ENCODE measurements around the gene FXYD6.
"Not testable (repeated sequence)": the region's sequence is repeated elsewhere in the genome, so short reads cannot be mapped to it uniquely, and the experiment has no call there.

FXYD6 gene, protein sequence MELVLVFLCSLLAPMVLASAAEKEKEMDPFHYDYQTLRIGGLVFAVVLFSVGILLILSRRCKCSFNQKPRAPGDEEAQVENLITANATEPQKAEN

DNA sequence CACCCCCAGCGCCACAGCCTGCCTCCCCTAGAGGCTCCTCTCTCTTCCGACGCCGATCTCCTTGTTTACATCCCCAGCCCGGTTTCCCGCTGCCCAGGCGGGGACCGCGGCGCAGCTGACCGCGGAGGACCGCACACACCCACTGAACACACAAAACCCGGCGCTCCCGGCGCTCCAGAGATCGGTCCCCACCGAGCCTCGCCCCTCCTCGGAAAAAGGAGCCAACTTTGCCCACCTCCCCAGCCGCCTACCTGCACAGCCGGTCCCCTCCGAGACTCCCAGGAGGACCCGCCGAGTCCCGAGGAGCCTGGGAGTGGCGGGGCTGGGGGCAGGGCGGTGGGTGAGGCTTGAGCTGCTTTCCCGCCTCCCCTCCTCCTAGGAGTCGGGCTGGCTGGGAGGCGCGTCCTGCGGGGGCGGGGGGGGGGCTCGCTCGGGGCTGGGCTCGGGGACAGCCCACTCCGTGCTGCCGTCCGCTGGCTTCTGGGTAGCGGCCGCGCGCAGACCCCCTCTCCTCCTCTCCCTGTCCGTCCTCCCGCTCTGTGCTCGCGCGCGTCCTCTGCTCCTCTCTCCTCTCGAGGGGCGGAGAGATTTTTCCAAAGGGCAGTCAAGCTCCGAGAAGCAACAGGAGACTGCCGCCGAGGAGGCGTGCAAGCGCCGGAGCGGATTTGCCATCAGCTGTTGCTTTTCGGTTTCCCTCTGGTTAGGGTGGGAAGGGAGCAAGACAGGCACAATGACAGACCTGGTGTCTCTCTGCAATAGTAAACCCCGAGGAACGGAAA lies at the start of gene FXYD6:
TSS of gene FXYD6 (minus strand) at position 318 of the 779 bp plus-strand sequence. CDS start 33,882 bp downstream, outside the sequence.
- DNase-seq: no peak

DNA sequence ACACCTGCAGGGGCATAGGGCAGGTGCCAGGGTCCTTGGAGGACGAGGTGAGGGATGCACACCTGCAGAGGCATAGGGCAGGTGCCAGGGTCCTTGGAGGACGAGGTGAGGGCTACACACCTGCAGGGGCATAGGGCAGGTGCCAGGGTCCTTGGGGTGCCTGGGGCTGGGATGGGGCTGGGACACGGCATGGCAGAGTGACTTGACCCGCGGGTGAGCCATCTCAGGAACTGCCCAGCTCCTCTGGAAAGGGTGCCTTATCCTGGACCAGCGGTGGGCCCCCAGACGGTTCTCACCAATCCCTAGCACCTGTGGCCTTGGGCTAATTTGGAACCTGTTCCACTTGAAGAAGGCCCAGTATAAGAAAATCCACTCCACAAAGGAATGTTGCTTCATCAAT lies 49.7 kb upstream of the FXYD6 start:
- DNase-seq: not testable (repeated sequence)

DNA sequence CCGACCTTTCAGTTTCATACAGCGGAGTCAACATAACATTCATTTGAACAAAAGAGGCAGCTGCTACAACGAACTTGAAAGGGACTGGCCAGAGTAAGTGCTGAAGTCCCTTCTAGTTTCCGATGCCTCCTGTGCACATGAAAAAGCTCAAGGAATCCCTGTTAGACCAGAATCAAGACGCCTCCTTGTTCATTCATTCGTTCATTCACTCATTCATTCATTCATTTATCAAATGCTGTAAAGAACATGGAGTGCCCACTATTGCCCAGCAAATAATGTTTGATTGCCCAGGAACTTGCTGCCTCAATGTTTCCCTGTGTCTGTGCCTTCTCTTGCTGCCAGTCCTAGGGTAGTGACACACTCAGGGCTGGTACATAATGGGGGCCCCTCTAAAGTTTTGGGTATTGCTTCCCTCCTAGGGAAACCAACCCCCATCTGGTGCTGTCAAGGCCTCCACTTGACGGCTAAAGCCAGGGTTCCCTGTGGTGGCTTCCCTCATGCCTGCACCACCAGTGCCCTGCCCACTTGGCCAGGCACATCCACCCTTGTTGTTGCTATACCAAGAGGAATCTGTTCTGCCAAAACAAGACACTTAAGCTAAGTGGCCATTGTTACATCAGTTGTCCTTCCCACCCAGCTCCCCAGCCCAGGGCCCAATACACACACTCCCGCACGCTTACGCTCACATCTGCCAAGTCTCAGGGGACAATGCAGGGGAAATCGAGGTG lies 48.9 kb upstream of the FXYD6 start:
- no peak for DNase-seq

DNA sequence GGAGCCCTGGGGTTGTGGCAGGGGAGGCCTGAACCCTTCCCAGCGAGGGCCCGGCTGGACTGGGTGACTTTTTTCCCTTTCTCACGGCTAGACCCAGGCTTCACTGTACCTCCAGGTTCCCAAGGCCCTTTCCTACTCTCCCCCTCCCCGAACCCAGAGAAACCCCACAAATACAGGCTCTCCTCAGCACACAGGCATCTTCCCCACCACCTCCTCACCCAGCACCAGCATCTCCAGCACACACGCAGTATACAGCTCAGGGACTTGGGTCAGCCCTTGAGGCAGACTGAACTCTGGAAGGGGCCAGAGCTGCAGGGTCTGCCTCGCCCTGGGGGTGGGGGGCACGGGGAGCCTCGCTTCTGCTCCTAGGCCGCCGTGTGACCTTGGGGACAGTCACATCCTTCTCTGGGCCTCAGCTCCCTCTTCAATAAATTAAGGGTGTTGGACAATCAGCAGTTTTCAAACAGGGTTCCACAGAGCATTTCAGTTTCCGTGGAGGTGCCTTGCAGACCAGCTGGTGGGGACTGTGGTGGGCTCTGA lies 48.2 kb upstream of the FXYD6 start:
- DNase-seq: no peak

DNA sequence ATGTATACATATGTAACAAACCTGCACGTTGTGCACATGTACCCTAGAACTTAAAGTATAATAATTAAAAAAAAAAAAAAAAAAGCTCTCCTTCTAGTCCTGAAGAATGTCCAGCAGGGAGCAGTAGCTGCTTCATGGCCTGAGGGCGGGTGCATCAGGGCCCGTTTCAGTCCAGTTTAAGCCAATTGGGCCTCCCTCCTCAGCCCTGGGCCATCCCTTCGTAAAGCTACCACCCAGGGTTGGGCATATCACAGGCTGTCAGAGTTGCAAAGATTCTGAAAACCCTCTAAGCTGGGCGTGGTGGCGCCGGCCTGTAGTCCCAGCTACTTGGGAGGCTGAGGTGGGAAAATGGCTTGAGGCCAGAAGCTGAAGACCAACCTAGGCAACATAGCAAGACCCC lies 47.3 kb upstream of the FXYD6 start:
- no peak for DNase-seq

DNA sequence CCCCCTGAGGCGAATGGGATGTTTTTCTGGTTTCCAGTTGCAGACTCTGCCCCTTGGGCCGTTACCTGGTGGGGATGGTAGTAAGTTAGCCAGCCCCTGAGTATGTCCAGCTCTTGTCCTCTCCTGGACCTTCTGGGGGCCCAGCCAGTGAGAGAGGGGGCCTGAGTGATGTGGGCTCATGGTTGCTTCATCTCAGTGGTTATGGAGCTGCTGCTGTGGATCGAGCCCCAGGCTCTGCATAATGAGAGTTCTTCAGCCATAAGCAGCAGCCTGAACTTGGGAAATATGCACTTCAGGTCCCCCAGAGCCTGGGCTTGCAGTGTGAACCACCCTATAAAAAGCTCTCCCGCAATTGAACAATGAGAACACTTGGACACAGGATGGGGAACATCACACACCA lies 46.8 kb upstream of the FXYD6 start:
- no peak for DNase-seq

DNA sequence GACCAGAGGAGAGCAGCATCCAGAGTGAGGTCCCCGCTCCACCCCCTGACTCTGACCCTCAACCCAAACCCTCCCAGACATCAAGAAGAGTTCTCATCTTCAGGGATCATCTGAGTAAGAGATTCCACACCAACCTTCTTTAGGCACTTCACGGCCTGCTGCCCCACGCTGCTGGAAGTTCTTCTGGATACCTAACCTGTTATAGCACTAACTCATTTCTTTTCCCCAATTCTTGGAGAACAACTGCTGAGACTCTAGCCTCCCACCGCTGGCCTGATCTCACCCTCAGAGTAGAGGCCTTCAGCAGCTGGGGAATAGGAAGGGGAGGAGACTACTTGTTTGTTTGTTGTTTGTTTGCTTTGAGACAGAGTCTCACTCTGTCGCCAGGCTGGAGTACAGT lies 45.4 kb upstream of the FXYD6 start:
- no peak for DNase-seq

DNA sequence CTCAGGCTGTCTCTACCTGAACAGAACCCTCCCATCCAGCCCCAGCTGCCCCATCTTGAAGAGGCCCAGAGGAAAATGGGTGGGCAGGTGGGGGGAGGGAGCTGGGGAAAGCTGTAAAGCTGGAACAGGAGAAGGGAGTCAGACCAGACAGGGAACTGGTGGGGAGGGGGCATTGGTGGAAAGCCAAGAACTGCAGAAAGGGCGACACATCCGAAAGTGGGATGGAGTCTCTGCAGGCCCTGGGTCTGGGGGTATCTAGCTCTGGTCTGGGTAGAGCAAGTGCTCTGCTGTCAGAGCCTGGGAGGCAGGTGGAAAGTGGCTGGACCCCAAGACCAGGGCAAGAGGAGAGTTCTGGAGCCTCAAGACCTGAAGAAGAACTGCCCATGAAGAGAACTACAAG lies 45.0 kb upstream of the FXYD6 start:
- DNase-seq: no peak

DNA sequence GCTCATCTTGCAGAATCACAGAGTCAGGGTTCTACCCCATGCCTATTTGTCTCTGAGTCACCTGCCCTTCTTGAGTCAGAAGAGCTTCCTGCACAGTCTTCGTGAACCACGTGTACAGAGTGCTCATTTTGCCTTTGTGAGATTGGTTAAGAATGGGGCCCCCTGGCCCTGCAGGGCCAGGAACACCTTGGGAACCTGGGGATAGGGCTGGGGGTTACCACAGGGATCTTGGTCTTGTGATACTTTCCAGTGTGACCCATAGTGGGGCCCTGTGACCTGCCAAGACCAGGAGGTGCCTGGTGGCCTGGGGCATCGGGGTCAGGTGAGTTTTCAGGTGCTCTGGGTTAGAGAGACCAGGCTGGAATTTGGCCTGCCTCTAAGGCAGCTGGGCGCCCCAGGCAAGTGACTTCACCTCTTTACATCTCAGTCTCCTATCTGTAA lies 43.3 kb upstream of the FXYD6 start:
- DNase-seq: peak; percentile 28

DNA sequence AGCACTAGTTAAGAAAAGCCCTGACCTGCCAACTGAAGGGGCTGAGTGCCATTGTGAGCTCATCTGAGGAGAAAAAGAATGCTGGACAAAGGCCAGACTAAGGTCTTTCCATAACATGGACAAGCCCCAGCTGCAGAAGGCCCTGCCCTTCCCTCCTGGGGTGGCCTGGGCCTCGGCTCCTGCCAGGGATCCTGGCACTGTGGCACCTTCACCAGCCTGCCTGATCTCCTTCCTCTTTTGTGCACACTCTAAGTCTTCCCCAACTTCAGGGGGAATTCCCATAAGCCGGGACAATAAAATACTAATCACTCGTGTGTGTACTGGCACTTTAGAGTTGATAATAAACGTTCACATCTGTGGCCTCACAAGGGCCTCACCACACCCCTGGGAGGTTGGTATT lies 42.9 kb upstream of the FXYD6 start:
- no peak for DNase-seq

DNA sequence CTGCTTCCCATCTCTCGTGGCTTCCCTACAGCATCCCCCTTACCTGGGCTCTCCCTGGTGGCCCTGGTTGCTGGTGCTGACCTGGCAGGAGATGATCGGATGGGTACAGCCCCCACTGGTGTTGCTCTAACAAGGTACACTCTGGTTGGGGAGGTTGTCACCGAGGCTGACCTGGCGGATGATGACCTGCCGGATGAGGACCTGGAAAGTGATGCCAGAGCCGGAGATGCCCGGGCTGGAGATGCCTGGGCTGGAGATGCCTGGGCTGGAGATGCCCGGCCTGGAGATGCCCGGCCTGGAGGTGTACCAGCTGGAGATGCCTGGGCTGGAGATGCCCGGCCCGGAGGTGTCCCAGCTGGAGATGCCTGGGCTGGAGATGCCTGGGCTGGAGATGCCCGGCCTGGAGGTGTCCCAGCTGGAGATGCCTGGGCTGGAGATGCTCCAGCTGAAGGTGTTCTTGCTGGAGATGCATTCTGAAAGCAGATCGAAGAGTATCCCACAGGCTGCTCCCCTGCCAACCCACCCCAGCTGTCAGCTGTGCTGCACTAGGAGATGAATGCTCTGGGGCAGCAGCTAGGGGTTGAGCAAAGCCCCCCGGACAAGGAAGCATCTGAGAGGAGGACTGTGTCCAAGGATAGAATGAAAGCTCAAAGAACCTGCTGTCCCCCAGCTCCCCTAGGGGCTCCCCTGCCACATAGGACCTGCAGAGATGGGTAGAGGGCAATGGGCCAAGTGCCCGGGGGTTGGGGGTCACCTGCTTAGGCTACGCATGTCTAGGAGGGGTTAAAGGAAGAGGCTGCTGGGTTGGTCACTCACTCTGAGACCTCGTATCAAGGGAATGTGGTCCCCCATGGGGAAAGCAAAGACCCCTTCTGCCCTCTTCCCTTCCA lies 42.2 kb upstream of the FXYD6 start:
- DNase-seq: no peak

DNA sequence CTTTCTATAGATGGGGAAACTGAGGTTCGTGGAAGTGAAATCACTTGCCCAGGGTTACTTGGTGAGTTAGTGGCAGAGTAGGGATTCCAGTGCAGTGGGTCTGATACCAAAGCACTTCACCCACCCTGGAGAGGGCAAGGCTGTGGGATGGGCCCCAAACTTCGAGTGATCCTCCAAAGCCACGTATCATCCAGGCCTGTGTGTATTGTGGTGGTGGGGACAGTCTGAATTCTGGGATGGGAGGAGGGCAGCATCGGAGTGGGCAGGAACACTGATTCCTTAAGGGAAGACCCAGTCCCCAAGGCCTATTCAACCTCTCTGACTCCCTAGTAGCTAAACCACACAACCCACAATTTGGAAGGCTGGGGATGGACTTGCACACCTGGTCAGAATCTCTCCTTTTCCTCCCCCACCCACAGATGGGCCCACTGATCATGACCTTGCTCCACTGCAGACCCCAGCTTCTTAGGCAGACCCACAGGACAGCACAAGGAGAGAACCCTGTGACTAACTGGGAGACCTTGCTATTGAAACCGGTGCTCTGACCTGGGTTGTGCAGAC lies 41.2 kb upstream of the FXYD6 start:
- DNase-seq: no peak

DNA sequence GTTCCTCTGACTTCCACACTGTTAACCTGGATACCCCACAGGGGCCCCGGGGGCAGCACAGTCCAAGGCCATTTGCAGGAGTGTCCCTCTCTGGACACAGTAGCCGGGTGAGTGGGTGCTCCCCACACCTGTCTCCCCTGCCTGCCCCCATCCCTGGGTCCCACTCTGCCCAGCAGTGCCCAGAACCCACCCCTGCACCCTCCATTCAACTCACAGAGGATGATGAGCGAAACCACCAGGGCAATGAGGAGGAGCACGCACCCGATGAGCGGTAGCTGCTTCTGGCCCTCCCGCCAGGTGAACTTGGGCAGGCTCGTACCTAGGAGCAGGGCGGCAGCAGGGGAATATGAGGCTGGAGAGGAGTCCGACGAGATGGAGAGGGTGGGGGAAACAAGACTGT lies 40.5 kb upstream of the FXYD6 start:
- DNase-seq: no peak

DNA sequence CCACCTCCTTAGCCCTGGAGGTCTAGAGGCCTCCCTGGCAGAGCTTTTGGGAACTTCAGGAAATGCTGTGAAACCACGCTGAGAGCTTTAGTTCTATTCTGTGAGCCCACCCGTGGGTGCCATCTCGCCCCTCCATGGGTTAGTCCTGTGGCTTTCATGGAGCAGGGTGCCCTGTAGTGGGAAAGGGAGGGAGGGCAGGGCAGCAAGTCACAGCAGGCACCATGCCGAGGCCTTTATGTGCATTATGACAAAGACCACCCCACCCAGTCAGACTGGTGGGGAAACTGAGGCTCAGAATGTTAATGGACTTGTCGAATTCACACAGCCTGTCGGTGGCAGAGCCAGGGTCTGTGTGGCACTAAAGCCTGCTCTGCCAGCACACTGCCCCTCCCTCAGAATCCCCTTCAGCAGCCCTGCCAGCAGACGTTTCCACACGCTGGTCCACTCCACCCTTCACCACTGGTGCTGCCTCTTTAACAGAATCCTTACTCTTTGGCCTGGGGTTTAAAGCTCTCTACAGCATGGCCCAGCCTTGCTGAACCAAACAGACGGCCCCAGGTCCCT lies 39.3 kb upstream of the FXYD6 start:
- DNase-seq: no peak

DNA sequence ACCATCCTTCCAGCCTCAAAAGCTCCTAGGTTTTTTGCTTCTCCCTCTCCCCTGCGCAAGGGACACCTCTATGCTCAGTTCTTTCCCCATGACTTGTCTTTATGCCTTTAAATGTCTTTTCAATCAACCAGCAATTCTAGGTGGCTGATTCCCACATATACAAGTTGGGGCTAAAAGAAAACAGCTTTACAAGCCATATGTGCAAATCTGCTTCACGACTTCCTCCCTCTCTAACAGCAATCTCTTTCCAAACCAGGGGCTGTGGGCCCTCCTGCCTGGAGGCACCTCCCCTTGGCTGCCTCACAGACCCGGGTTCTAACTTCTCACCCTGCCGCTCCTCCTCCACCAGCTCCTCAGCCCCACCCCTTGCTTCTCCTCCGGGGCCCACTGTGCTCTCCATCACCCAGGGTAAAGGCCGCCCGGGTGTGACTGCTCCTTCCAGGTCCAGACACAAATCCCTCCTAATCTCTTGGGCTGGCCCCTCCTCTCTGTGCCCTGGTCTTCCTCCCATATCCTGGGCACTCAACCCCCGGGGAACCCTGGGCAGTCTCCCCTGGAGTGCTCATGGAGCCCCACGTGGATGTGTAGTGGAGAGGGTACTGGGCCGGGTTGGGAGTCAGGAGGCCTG lies 38.6 kb upstream of the FXYD6 start:
- DNase-seq: no peak

DNA sequence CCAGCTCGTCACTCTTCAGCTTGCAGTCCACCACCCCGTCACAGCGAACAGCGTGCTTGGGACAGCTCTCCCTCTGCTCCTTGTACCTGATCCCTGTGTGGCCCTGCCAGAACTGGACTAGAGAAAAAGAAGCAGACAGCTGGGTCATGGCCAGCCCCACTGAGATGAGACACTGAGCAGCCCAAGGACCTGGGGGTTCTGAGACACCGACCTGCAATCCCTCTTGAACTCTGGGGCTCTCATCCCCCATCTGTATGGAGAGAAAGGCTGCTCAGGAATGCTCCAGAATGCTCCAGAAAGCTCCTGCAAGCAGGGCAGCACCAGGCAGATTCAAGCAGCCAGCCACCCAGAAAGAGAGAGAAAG lies 37.9 kb upstream of the FXYD6 start:
- no peak for DNase-seq

DNA sequence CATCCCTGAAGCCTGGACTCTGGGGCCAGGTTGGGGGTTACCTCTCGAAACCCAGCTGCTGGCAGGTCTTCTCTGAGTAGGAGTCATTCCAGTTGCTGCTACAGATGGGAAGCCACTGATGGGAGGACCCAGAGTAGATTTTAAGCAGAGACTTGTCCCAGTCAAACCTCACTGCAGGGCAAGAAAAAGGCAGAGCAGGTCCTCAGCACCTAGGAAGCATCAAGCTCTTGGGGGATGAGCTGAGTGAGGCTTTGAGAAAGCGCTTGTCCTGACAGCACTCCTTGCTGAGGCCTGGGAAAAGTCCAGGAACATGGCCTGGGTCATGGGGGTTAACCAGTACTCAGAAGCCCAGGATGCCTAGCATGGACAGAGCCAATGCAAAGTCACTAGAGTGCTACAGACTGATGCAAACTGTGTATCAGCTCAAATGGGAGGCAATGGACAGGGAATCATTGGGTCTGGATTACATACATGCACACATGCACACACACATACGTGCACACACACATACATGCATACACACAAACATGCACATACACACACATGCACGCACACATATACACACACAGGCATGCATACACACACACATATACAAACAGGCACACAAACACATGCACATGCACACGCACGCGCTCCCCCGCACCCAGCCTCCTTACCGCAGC lies 37.4 kb upstream of the FXYD6 start:
- DNase-seq: no peak

DNA sequence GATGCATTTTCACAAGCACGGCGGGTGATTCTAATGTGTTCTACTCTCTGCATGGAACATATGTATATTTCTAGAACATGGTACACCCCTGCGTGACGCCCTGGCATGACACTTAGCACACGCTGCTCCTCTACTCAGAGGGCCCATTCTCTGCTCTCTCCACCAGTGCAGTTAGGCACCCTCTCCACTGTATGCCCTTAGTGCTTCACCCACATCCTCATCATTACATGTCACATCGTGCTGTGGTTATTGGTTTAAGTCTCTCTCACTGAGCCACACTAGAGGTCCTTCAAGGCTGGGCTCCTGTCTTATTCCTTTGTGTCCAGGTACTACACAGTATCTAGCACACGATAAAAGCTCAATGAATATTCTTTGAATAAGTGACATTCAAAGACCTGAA lies 36.0 kb upstream of the FXYD6 start:
- DNase-seq: no peak

DNA sequence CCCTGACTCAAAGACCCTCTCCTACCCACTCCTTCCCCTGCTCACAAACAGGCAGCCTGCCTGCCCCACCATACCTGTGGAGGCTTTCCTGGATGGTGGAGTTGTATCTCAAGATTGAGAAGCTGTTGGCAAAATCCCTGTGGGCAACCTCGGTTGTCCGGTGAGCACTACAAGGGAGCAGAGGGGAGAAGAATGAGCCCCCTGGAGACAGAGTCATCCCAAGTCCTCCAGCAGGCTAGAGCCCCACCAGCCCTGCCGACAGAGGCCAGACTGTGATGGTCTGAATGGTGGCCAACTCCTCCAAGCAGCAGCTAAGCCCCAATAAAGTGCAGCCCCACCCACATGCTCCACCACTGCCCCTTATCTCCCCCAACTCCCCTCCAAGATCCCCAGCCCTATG lies 35.2 kb upstream of the FXYD6 start:
- no peak for DNase-seq

DNA sequence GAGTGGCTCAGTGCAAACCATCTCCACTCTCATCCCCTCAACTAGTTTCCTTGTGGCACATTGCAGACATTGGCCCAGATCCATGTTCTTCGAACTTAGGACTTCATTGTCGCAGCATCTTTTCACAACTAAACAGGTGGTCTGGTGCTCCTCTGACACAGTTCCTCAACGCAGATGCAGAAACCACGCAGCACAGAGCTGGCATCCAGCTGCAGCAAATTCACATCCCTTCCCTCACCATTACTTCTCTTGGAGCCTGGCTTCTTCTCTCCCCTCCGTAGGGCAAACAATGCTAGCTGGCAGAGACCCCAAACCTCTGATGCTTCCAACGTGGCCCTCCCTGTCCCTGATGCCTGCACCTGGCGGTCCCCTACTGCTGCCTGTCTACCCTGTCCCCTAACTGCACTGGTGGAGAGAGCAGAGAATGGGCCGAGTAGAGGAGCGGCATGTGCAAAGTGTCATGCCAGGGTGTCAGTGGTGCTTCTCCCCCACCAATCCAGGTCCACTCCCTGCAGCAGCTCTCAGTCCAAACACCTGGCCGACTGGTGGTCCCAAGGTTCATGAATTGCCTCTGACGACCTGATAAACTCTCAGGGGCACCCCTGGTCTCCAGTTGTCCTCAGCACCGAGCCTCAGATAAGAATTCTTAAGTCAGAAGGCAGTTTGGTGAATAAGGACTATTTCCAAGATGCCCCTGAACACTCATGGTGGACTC lies 34.6 kb upstream of the FXYD6 start:
- no peak for DNase-seq

DNA sequence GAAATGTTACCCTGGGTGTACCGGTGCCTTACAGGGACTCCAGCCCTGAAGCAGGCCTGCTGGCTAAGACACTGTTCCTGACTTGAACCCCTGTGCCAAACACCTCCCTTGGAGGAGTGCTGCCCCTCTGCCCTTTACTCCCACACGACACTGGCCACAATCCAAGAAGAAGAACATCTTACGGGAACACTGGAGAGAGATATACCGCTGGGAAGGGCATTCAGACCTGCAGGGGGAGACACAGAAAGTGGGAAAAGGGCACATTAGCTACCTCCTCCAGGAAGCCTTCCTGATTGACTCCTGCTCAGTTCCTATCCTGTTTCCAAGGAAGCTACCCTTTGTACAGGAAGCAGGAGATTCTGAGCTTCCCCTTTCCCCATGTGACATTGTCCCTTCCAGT lies 34.1 kb upstream of the FXYD6 start:
- no peak for DNase-seq
